Endodermal cell (in vitro differentiated cells): ENCODE measurements around the gene EVI2A. TPM values are rescaled to one million over a fixed set of nuclear protein-coding genes. Genes with fewer than 3 reads are reported as not detected.

Source experiments
- DNase-seq: peaks from one replicate; pipeline ENCODE4 v3.0.0-alpha.2; 2017
- H3K27ac ChIP-seq: 2 replicates; pipeline ENCODE4 v1.5.1; 2013; ENCODE audit warnings: mild to moderate bottlenecking, low read depth, low read length, moderate library complexity
- H3K27me3 ChIP-seq: 2 replicates; pipeline ENCODE4 v1.6.1; 2013; ENCODE audit warnings: mild to moderate bottlenecking, low read length, moderate library complexity; ENCODE audit not compliant: insufficient read depth, control insufficient read depth, poor library complexity, severe bottlenecking
- H3K36me3 ChIP-seq: 2 replicates; pipeline ENCODE4 v1.7.0; 2013; ENCODE audit warnings: mild to moderate bottlenecking, low read length, moderate library complexity; ENCODE audit not compliant: control insufficient read depth, insufficient read depth
- H3K4me1 ChIP-seq: one replicate; pipeline ENCODE4 v1.7.0; 2013; ENCODE audit warnings: low read length; ENCODE audit not compliant: control insufficient read depth, insufficient read depth
- H3K4me3 ChIP-seq: 2 replicates; pipeline ENCODE4 v1.5.1; 2013; ENCODE audit warnings: mild to moderate bottlenecking, low read length, moderate library complexity
- H3K9ac ChIP-seq: 2 replicates; pipeline ENCODE4 v1.6.1; 2013; ENCODE audit warnings: mild to moderate bottlenecking, low read length, moderate library complexity; ENCODE audit not compliant: poor library complexity, severe bottlenecking; ENCODE audit errors: extremely low read depth
- H3K9me3 ChIP-seq: 2 replicates; pipeline ENCODE4 v1.6.1; 2013; ENCODE audit warnings: mild to moderate bottlenecking, low read length, moderate library complexity; ENCODE audit not compliant: control insufficient read depth
- H3K27ac Mint-ChIP-seq: 2 replicates; pipeline ENCODE4 v1.8.0; 2020; ENCODE audit warnings: mixed read lengths
- H3K27me3 Mint-ChIP-seq: 2 replicates; pipeline ENCODE4 v1.8.0; 2021; ENCODE audit warnings: mild to moderate bottlenecking, mixed read lengths; ENCODE audit not compliant: insufficient read depth
- H3K36me3 Mint-ChIP-seq: 2 replicates; pipeline ENCODE4 v1.8.0; 2020; ENCODE audit warnings: low read depth, mixed read lengths
- H3K4me1 Mint-ChIP-seq: 2 replicates; pipeline ENCODE4 v1.8.0; 2020; ENCODE audit warnings: mixed read lengths
- H3K4me3 Mint-ChIP-seq: 2 replicates; pipeline ENCODE4 v1.8.0; 2020; ENCODE audit warnings: mild to moderate bottlenecking, moderate library complexity, mixed read lengths
- H3K9me3 Mint-ChIP-seq: 2 replicates; pipeline ENCODE4 v1.8.0; 2020; ENCODE audit warnings: mild to moderate bottlenecking, mixed read lengths
- CTCF ChIP-seq: fragments of 200-600 bp; sonication (generic); conservative IDR thresholded peaks from 2 replicates; pipeline ENCODE4 v1.5.0; 2021; ENCODE audit warnings: antibody characterized with exemption, mild to moderate bottlenecking
- WGBS, 2 experiments: methylation state at CpG; one replicate each; pipeline versions ENCODE4 v1.1.5 to v1.1.7; 2013; ENCODE audit warnings: missing lambda C conversion rate in 2 of 2, mixed read lengths in 1 of 2; ENCODE audit not compliant: insufficient coverage in 1 of 2, insufficient read length in 1 of 2; 5-methylcytosine and 5-hydroxymethylcytosine counted together
- total RNA-seq, 2 donors: library from RNA; stranded (reverse); fragmentation: NEBNext Ultra II Directional in 1 of 2; extraction: Animal tissue kit (Norgen Biotek cat#: 25700) in 1 of 2; gene quantifications; 2 replicates in 1 of 2; 3 replicates in 1 of 2; pipeline ENCODE4 v1.2.1, GENCODE V29; 2021

Gene EVI2A
- total RNA-seq, 2 donors from 2014 or later = not detected

GRCh38 chr17:31339906-31340661 is 18.7 kb upstream of the EVI2A start:
- Mint-ChIP-seq H3K4me3 (no peak overlapping the region), H3K27me3 (no peaks in the 10 kb centered on the region), H3K27ac (no peak overlapping the region), H3K9me3 (no peaks in the 10 kb centered on the region), H3K4me1 (no peaks in the 10 kb centered on the region), H3K36me3 (peaks cover 28% of the 10 kb centered on the region)
- peak overlapping the region; percentile 13 for H3K27ac ChIP-seq
- H3K27me3 ChIP-seq = no peaks in the 10 kb centered on the region
- H3K9me3 ChIP-seq = no peaks in the 10 kb centered on the region
- WGBS, 2 experiments = 93 to 94% methylated on average over 3 to 6 of the region's 6 CpGs
- no peaks in the 10 kb centered on the region for H3K4me1 ChIP-seq
- TF ChIP-seq CTCF = no peak
- H3K36me3 ChIP-seq = peaks cover 64% of the 10 kb centered on the region
- DNase-seq = no peak
- H3K9ac ChIP-seq = no peak overlapping the region
- H3K4me3 ChIP-seq = no peak overlapping the region

- peaks cover 51% of the 10 kb centered on the region for H3K36me3 ChIP-seq
- H3K27me3 Mint-ChIP-seq = no peaks in the 10 kb centered on the region
- no peaks in the 10 kb centered on the region for H3K27me3 ChIP-seq
- H3K27ac Mint-ChIP-seq = no peak overlapping the region
- H3K4me1 ChIP-seq = no peaks in the 10 kb centered on the region
- H3K9me3 Mint-ChIP-seq = no peaks in the 10 kb centered on the region
- no peak overlapping the region for H3K4me3 ChIP-seq
- no peak for DNase-seq
- H3K9ac ChIP-seq = no peak overlapping the region
- no peaks in the 10 kb centered on the region for H3K9me3 ChIP-seq
- H3K27ac ChIP-seq = no peak overlapping the region
- H3K36me3 Mint-ChIP-seq = peaks cover 28% of the 10 kb centered on the region
- no peak for TF ChIP-seq CTCF
- no peak overlapping the region for H3K4me3 Mint-ChIP-seq
- H3K4me1 Mint-ChIP-seq = no peaks in the 10 kb centered on the region
These were observed 7.8 kb upstream of the EVI2A start for GRCh38 chr17:31329221-31329620.

GRCh38 chr17:31328160-31328535 is 6.7 kb upstream of the EVI2A start:
- no peak for TF ChIP-seq CTCF
- H3K4me3 ChIP-seq = no peak overlapping the region
- H3K27ac Mint-ChIP-seq = no peak overlapping the region
- no peaks in the 10 kb centered on the region for H3K9me3 Mint-ChIP-seq
- H3K27me3 ChIP-seq = no peaks in the 10 kb centered on the region
- H3K27me3 Mint-ChIP-seq = no peaks in the 10 kb centered on the region
- H3K4me3 Mint-ChIP-seq = no peak overlapping the region
- H3K4me1 ChIP-seq = no peaks in the 10 kb centered on the region
- H3K36me3 Mint-ChIP-seq = peaks cover 26% of the 10 kb centered on the region
- no peaks in the 10 kb centered on the region for H3K9me3 ChIP-seq
- no peak overlapping the region for H3K27ac ChIP-seq
- H3K4me1 Mint-ChIP-seq = no peaks in the 10 kb centered on the region
- H3K9ac ChIP-seq = no peak overlapping the region
- H3K36me3 ChIP-seq = peaks cover 48% of the 10 kb centered on the region
- DNase-seq = no peak
